Esophagus squamous epithelium (tissue), 4 donors: Measurements from ENCODE around the gene SPRED1.

ENCODE experiments used
- CTCF ChIP-seq, 6 experiments: fragments of 450-650 bp in 4 of 6; fragments of 200-600 bp in 2 of 6; sonication (generic) in 2 of 6; IDR thresholded peaks; one replicate each; pipeline ENCODE4 v1.5.1; 2016 to 2019; ENCODE audit warnings: antibody characterized with exemption in 6 of 6, mild to moderate bottlenecking in 4 of 6, moderate library complexity in 4 of 6
- POLR2A ChIP-seq, 4 donors: fragments of 450-650 bp; IDR thresholded peaks; one replicate each; pipeline ENCODE4 v1.6.1; 2017; ENCODE audit warnings: antibody characterized with exemption in 4 of 4, mild to moderate bottlenecking in 4 of 4, moderate library complexity in 3 of 4

- TF ChIP-seq CTCF (IDR thresholded peaks at IDR 0.05), result no peak
- TF ChIP-seq POLR2A (IDR thresholded peaks at IDR 0.05), result no peak
Measured at GRCh38 chr15:38332711-38333110, 80.1 kb downstream of the SPRED1 start.
